Measurements from ENCODE around the gene PCDHB4.
A peak's percentile ranks its signal among the peaks of the same experiment; 100 is the strongest.
"Not testable (repeated sequence)": the region's sequence is repeated elsewhere in the genome, so short reads cannot be mapped to it uniquely, and the experiment has no call there.

Gene PCDHB4

DNA sequence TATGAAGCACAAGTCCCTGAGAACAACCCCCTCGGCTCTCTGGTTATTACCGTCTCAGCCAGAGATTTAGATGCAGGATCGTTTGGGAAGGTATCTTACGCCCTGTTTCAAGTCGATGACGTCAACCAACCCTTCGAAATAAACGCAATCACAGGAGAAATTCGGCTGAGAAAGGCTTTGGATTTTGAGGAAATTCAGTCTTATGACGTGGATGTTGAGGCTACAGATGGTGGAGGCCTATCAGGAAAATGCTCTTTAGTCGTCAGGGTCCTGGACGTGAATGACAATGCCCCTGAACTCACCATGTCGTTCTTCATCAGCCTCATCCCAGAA, 29.3 kb downstream of the PCDHB4 start:
- H3K9me3 ChIP-seq (ENCODE audit: control insufficient read depth, low read length) = peaks cover 23% of the 10 kb centered on the region
- H3K27me3 ChIP-seq (replicated peaks; ENCODE audit: control insufficient read depth, insufficient read depth, low read length) = no peaks in the 10 kb centered on the region
- H3K4me3 ChIP-seq (ENCODE audit: low read length) = no peak overlapping the region
- no peak overlapping the region for H3K9ac ChIP-seq (ENCODE audit: low read length)
- H3K4me1 ChIP-seq (ENCODE audit: control insufficient read depth, insufficient read depth, low read length) = no peaks in the 10 kb centered on the region
- DNase-seq (ENCODE audit: low read depth) = no peak
- H3K36me3 ChIP-seq (ENCODE audit: control insufficient read depth, insufficient read depth, low read length, severe bottlenecking) = no peaks in the 10 kb centered on the region

DNA sequence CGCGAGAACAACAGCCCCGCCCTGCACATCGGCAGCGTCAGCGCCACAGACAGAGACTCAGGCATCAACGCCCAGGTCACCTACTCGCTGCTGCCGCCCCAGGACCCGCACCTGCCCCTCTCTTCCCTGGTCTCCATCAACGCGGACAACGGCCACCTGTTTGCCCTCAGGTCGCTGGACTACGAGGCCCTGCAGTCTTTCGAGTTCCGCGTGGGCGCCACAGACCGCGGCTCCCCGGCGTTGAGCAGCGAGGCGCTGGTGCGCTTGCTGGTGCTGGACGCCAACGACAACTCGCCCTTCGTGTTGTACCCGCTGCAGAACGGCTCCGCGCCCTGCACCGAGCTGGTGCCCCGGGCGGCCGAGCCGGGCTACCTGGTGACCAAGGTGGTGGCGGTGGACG, 30.0 kb downstream of the PCDHB4 start:
- not testable (repeated sequence) for H3K36me3 ChIP-seq (ENCODE audit: control insufficient read depth, insufficient read depth, low read length, severe bottlenecking); H3K9ac ChIP-seq (ENCODE audit: low read length)

DNA sequence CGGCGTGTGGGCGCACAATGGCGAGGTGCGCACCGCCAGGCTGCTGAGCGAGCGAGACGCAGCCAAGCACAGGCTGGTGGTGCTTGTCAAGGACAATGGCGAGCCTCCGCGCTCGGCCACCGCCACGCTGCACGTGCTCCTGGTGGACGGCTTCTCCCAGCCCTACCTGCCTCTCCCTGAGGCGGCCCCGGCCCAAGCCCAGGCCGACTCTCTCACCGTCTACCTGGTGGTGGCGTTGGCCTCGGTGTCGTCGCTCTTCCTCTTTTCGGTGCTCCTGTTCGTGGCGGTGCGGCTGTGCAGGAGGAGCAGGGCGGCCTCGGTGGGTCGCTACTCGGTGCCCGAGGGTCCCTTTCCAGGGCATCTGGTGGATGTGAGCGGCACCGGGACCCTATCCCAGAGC, 30.5 kb downstream of the PCDHB4 start:
- H3K27me3 ChIP-seq (replicated peaks; ENCODE audit: control insufficient read depth, insufficient read depth, low read length); DNase-seq (ENCODE audit: low read depth); H3K9ac ChIP-seq (ENCODE audit: low read length); H3K4me3 ChIP-seq (ENCODE audit: low read length); H3K36me3 ChIP-seq (ENCODE audit: control insufficient read depth, insufficient read depth, low read length, severe bottlenecking); H3K4me1 ChIP-seq (ENCODE audit: control insufficient read depth, insufficient read depth, low read length): not testable (repeated sequence)
- peaks cover 35% of the 10 kb centered on the region for H3K9me3 ChIP-seq (ENCODE audit: control insufficient read depth, low read length)

More for the DNA sequence above, 30.0 kb downstream of the PCDHB4 start:
- not testable (repeated sequence) for DNase-seq (ENCODE audit: low read depth); H3K4me1 ChIP-seq (ENCODE audit: control insufficient read depth, insufficient read depth, low read length); H3K4me3 ChIP-seq (ENCODE audit: low read length); H3K27me3 ChIP-seq (replicated peaks; ENCODE audit: control insufficient read depth, insufficient read depth, low read length)
- peaks cover 30% of the 10 kb centered on the region for H3K9me3 ChIP-seq (ENCODE audit: control insufficient read depth, low read length)

DNA sequence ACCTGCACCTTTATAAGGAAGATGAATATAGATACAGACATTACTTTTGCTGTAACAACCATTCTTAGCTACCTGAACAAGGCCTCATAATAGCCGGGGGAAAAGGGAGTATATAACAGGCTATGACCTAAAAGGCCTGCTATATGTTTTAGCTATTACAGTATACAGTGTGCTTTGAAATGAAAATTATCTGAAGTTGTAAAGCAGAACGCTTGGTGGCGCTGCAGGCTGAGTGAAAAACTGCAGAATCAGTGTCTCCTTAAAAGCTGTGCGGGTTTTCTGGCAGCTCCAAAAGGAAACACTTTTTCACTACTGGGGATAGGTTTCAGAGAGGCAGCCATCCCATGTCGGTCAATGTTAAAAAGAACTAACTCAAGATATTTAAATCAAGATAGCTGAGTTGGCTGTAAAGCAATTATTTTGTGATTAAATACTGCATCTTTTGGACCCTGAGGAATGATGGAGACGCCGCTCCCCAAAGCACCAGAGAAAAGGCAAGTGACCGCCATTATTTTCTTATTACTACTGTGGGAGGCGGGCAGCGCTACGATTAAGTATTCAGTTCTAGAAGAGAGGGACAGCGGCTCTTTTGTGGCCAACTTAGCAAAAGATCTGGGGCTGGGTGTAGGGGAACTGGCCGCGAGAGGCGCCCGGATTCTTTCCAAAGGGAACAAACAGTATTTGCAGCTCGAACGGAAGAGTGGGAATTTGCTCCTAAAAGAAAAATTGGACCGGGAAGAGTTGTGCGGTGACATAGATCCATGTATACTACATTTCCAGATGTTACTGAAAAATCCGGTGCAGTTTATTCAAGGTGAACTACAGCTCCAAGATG, 34.1 kb downstream of the PCDHB4 start:
- no peaks in the 10 kb centered on the region for H3K27me3 ChIP-seq (replicated peaks; ENCODE audit: control insufficient read depth, insufficient read depth, low read length)
- no peak overlapping the region for H3K9ac ChIP-seq (ENCODE audit: low read length)
- H3K36me3 ChIP-seq (ENCODE audit: control insufficient read depth, insufficient read depth, low read length, severe bottlenecking) = no peaks in the 10 kb centered on the region
- no peak overlapping the region for H3K4me3 ChIP-seq (ENCODE audit: low read length)
- no peaks in the 10 kb centered on the region for H3K4me1 ChIP-seq (ENCODE audit: control insufficient read depth, insufficient read depth, low read length)
- peaks cover 30% of the 10 kb centered on the region for H3K9me3 ChIP-seq (ENCODE audit: control insufficient read depth, low read length)
- DNase-seq (ENCODE audit: low read depth) = no peak

DNA sequence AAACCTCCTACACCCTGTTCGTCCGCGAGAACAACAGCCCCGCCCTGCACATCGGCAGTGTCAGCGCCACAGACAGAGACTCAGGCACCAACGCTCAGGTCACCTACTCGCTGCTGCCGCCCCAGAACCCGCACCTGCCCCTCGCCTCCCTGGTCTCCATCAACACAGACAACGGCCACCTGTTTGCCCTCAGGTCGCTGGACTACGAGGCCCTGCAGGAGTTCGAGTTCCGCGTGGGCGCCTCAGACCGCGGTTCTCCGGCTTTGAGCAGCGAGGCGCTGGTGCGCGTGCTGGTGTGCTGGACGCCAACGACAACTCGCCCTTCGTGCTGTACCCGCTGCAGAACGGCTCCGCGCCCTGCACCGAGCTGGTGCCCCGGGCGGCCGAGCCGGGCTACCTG, 35.7 kb downstream of the PCDHB4 start:
- DNase-seq (ENCODE audit: low read depth); H3K27me3 ChIP-seq (replicated peaks; ENCODE audit: control insufficient read depth, insufficient read depth, low read length); H3K4me1 ChIP-seq (ENCODE audit: control insufficient read depth, insufficient read depth, low read length); H3K4me3 ChIP-seq (ENCODE audit: low read length); H3K9ac ChIP-seq (ENCODE audit: low read length); H3K36me3 ChIP-seq (ENCODE audit: control insufficient read depth, insufficient read depth, low read length, severe bottlenecking): not testable (repeated sequence)
- peaks cover 26% of the 10 kb centered on the region for H3K9me3 ChIP-seq (ENCODE audit: control insufficient read depth, low read length)

DNA sequence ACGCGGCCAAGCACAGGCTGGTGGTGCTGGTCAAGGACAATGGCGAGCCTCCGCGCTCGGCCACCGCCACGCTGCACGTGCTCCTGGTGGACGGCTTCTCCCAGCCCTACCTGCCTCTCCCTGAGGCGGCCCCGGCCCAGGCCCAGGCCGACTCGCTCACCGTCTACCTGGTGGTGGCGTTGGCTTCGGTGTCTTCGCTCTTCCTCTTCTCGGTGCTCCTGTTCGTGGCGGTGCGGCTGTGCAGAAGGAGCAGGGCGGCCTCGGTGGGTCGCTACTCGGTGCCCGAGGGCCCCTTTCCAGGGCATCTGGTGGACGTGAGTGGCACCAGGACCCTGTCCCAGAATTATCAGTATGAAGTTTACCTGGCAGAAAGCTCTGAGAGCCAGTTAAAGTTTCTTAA, 36.3 kb downstream of the PCDHB4 start:
- H3K4me3 ChIP-seq (ENCODE audit: low read length); DNase-seq (ENCODE audit: low read depth); H3K36me3 ChIP-seq (ENCODE audit: control insufficient read depth, insufficient read depth, low read length, severe bottlenecking); H3K4me1 ChIP-seq (ENCODE audit: control insufficient read depth, insufficient read depth, low read length); H3K27me3 ChIP-seq (replicated peaks; ENCODE audit: control insufficient read depth, insufficient read depth, low read length); H3K9ac ChIP-seq (ENCODE audit: low read length): not testable (repeated sequence)
- H3K9me3 ChIP-seq (ENCODE audit: control insufficient read depth, low read length) = peaks cover 28% of the 10 kb centered on the region

DNA sequence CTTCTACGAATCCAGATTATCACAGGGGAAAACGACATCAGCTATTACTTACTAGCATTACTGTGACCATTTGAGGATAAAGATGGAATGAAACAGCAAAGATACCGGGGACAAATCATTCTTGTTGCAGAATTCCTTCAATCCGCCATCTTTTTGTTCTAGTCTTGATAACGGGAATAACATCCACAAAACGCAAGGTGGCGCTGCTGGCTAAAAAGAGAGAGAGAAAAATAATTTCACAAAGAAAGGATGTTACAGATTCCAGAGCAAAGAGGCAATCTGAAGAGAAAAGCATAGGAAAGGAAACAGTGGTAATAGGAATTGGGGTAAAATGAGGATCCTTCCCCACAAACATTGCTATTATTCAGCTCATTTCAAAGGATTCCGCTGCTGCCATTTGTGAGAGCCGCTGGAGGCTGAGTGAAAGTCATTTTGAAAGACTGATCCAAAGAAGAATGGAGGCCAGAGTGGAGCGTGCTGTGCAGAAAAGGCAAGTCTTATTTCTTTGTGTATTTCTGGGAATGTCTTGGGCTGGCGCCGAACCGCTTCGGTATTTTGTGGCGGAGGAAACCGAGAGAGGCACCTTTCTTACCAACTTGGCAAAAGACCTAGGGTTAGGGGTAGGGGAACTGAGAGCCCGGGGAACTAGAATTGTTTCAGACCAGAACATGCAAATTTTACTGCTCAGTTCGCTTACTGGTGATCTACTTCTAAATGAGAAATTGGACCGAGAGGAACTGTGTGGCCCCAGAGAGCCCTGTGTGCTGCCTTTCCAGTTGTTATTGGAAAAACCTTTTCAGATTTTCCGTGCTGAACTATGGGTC, 51.0 kb downstream of the PCDHB4 start, which contains the start of gene PCDHB7:
Gene PCDHB7, plus strand, starts transcription at position 264 of the 824 bp plus-strand sequence. Its CDS starts 192 bp downstream, at position 456.
- DNase-seq (ENCODE audit: low read depth) = peak; percentile 79
- no peak within 1 kb of the TSS for H3K9ac ChIP-seq (ENCODE audit: low read length)
- peak within 1 kb of the TSS; percentile 70 for H3K4me3 ChIP-seq (ENCODE audit: low read length)
- no peaks in the 10 kb centered on the region for H3K36me3 ChIP-seq (ENCODE audit: control insufficient read depth, insufficient read depth, low read length, severe bottlenecking)
- no peaks in the 10 kb centered on the region for H3K27me3 ChIP-seq (replicated peaks; ENCODE audit: control insufficient read depth, insufficient read depth, low read length)
- peaks cover 29% of the 10 kb centered on the region for H3K9me3 ChIP-seq (ENCODE audit: control insufficient read depth, low read length)
- H3K4me1 ChIP-seq (ENCODE audit: control insufficient read depth, insufficient read depth, low read length) = peaks cover 3% of the 10 kb centered on the region

DNA sequence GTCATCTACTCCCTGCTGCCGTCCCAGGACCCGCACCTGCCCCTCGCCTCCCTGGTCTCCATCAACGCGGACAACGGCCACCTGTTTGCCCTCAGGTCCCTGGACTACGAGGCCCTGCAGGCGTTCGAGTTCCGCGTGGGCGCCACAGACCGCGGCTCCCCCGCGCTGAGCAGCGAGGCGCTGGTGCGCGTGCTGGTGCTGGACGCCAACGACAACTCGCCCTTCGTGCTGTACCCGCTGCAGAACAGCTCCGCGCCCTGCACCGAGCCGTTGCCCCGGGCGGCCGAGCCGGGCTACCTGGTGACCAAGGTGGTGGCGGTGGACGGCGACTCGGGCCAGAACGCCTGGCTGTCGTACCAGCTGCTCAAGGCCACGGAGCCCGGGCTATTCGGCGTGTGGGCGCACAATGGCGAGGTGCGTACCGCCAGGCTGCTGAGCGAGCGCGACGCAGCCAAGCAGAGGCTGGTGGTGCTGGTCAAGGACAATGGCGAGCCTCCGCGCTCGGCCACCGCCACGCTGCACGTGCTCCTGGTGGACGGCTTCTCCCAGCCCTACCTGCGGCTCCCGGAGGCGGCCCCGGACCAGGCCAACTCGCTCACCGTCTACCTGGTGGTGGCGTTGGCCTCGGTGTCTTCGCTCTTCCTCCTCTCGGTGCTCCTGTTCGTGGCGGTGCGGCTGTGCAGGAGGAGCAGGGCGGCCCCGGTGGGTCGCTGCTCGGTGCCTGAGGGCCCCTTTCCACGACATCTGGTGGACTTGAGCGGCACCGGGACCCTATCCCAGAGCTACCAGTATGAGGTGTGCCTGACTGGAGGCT, 52.9 kb downstream of the PCDHB4 start:
- H3K9ac ChIP-seq (ENCODE audit: low read length); H3K4me1 ChIP-seq (ENCODE audit: control insufficient read depth, insufficient read depth, low read length); H3K27me3 ChIP-seq (replicated peaks; ENCODE audit: control insufficient read depth, insufficient read depth, low read length); DNase-seq (ENCODE audit: low read depth); H3K36me3 ChIP-seq (ENCODE audit: control insufficient read depth, insufficient read depth, low read length, severe bottlenecking); H3K4me3 ChIP-seq (ENCODE audit: low read length): not testable (repeated sequence)
- H3K9me3 ChIP-seq (ENCODE audit: control insufficient read depth, low read length) = peaks cover 34% of the 10 kb centered on the region

All from adipocyte (in vitro differentiated cells).